AG04449 (cell line): Measurements from ENCODE around the gene SCN1B.
A peak's percentile ranks its signal among the peaks of the same experiment; 100 is the strongest.
"Not testable (repeated sequence)": the region's sequence is repeated elsewhere in the genome, so short reads cannot be mapped to it uniquely, and the experiment has no call there.

ENCODE experiments used
- CTCF ChIA-PET: fragments of 350-600 bp; formaldehyde crosslinking; extraction: SDS; loops from one replicate; lab custom pipeline; 2021; ENCODE audit warnings: antibody characterized with exemption; lab: Yijun Ruan, JAX
- POLR2A ChIA-PET: fragments of 400-600, 350-600 bp; formaldehyde crosslinking; extraction: SDS; loops from one replicate; lab custom pipeline; 2020; ENCODE audit warnings: antibody characterized with exemption, inconsistent platforms; lab: Yijun Ruan, JAX
- DNase-seq: peaks from one replicate; pipeline ENCODE4 v3.0.0-alpha.2; 2010; ENCODE audit warnings: low read depth, low spot score
- H3K4me3 ChIP-seq: 2 replicates; pipeline ENCODE4 v1.5.1; 2011; ENCODE audit warnings: low read depth, mild to moderate bottlenecking, control low read depth, low read length
- TF ChIP-seq, protein P1 (sequence below): IDR thresholded peaks from one replicate; pipeline ENCODE4 v1.5.1; 2011; ENCODE audit warnings: mild to moderate bottlenecking, moderate library complexity, low read length, control low read depth, inconsistent platforms; ENCODE audit not compliant: insufficient read depth; ENCODE audit errors: missing control alignments

SCN1B gene

DNA sequence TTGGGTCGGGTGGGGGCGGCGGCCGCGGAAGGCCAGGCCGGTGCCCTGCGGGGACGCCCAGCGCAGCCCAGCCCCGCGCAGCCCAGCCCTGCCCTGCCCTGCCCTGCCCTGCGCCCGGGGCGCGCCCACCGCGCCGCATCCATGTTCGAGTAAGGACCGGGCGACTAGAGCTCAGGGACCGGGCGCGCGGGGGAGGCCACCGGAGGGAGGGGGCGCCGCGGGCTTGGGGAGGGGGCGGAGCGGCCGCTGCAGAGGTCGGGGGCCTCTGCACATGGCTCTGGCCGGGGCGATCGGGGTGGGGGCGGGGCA lies 30.0 kb upstream of the SCN1B start:
- ChIA-PET CTCF (interaction anchor here (0.5 to 4.0 kb wide), 4 partner anchors 12 to 141 kb away, joined by 3 to 30 read pairs (median 8); no protein-coding TSS in a partner anchor), POLR2A (interaction anchor here (0.7 kb wide), 1 partner anchor 58 kb away, joined by 3 read pairs; no protein-coding TSS in a partner anchor)
- H3K4me3 ChIP-seq = peak overlapping the region; percentile 73
- DNase-seq = no peak
- TF ChIP-seq, protein P1, sequence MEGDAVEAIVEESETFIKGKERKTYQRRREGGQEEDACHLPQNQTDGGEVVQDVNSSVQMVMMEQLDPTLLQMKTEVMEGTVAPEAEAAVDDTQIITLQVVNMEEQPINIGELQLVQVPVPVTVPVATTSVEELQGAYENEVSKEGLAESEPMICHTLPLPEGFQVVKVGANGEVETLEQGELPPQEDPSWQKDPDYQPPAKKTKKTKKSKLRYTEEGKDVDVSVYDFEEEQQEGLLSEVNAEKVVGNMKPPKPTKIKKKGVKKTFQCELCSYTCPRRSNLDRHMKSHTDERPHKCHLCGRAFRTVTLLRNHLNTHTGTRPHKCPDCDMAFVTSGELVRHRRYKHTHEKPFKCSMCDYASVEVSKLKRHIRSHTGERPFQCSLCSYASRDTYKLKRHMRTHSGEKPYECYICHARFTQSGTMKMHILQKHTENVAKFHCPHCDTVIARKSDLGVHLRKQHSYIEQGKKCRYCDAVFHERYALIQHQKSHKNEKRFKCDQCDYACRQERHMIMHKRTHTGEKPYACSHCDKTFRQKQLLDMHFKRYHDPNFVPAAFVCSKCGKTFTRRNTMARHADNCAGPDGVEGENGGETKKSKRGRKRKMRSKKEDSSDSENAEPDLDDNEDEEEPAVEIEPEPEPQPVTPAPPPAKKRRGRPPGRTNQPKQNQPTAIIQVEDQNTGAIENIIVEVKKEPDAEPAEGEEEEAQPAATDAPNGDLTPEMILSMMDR = no peak

DNA sequence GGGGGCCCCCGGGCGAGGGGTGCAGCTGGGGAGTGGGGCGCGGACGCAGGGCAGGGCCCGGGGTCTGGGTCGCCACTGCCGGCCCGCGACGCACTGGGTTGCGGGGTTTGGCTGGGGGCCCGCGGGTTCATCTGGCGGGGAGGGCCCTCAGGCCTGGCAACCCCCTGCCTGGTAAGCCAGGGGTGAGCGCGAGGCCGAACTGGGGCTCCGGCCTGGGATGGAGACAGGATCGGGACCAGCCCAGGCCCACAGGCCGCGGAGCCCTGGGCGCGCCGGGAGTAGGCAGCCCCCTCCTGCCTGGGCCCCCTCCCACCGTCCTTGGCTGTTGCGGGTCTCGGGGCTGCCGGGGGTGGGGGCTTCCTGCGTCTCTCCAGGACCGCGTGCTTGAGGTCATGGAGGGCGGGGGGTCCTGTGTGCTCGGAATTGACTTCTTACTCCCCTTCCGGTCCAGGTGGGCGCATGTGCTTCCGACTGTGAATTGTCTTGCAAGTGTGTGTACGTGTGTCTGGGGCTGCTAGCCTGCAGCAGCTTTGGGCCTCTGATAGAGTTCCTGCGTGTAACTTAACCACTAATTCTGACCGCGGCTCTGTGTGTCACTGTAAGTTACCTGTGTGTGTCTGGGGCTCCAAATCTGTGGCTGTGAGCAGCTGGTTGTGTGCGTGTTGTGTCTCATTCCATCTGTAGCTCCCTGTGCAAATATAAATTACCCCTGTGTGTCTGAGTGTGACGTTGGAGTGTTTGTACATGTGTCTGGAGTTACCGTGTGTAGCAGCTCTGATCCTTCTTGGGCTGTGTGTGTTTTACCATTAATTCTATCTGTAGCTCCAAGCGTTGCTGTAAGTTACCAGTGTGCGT lies 29.4 kb upstream of the SCN1B start:
- H3K4me3 ChIP-seq = peak overlapping the region; percentile 73
- DNase-seq = no peak
- ChIA-PET CTCF (interaction anchor here (0.5 to 4.0 kb wide), 6 partner anchors 11 to 162 kb away, joined by 3 to 30 read pairs (median 7); no protein-coding TSS in a partner anchor), POLR2A (interaction anchor here (0.6 to 0.9 kb wide), 3 partner anchors 12 to 711 kb away, joined by 3 to 5 read pairs (median 3); no protein-coding TSS in a partner anchor)
- TF ChIP-seq, protein P1 = no peak

DNA sequence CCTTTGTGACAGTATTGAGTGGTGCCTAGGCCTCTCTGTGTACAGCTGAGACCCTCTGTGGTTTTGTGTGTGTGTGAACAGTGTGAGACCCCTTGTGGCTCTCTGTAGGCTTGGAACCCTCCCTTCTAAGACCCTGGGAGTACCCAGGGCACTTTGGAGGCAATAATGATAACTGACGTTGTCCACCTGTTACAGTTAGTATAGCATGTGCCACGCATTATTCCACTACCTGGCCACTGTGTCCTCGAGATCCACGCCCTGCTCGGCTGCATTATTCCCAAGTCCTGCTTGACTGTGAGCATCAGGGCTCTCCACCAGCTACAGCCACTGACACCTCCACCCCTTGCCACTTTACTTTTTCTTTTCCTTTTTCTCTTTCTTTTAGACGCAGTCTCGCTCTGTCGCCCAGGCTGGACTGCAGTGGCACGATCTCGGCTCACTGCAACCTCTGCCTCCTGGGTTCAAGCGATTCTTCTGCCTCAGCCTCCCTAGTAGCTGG lies 28.2 kb upstream of the SCN1B start:
- peak overlapping the region; percentile 16 for H3K4me3 ChIP-seq
- no peak for DNase-seq
- POLR2A ChIA-PET = no interaction called here
- TF ChIP-seq, protein P1 = no peak
- CTCF ChIA-PET = interaction anchor here (1.1 to 4.0 kb wide), 5 partner anchors 10 to 42 kb away, joined by 3 to 30 read pairs (median 10); no protein-coding TSS in a partner anchor

DNA sequence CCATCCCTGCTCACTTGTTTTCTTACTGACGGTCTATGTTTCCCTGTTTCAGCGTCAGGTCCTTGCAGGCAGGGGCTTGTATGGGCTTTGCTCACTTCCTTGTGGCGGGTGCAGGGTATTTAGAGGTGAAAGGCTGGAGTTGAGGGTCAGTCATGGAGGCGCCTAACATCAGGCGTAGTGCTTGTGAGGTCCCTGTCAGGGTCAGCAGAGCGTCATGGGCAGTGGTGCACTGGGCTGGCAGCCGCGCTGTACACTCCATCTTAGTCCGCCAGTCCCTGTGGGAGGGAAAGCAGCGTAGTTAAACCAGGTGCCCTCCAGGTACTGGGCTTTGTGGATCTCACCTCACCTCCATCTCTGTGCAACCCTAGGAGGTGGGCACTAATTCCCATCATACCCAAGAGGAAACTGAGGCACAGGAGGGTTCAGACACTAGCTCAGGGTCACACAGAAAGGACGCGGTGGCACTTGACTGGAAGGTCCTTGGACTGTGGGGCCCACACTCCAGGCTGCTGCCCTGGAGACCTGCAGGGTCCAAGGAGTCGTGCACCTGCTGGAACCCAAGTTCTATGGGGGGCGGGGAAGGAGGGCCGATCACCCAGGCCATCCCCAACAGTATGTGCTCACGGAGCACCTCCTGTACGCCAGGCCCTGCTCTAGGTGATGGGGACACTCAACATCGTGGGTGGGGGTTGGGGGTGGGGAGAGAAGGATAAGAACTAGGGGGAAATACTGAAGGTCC lies 25.6 kb upstream of the SCN1B start:
- ChIA-PET CTCF (interaction anchor here (0.6 to 2.6 kb wide), 3 partner anchors 9 to 593 kb away, joined by 3 to 8 read pairs (median 3); no protein-coding TSS in a partner anchor), POLR2A (interaction anchor here (0.6 kb wide), 1 partner anchor 500 kb away, joined by 6 read pairs; no protein-coding TSS in a partner anchor)
- H3K4me3 ChIP-seq = no peak overlapping the region
- no peak for DNase-seq
- TF ChIP-seq, protein P1 = no peak

DNA sequence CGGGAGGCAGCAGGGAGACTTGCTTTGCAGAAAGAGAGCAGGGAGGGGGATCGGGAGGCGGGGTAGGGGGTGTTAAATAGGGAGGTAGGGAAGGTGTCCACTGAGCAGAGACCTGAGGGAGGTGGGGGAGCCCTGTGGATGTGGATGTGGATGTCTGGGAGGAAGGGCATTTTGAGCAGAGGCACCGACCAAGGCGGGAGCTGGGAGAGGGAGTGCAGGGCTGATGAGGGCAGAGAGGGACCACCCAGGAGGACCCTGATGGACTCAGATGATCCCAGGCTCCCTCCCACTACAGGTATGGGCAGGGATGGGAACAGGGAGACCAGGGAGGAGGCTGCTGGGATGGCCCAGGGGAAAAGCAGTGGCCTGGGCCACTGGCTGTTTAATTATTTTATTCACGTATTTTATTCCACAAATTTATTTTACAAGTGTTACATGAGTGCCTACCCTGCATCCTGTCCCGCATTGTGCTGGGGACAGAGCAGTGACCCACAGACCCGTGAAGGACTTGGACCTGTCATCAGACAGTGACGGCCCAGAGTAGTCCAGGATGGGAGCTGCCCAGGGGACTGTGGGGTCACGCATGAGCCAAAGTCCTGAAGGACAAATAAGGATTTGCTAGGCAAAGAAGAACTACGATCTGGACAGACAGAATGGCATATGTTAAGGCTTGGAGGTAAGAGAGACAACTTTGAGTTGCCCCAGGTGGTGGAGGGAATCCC lies 24.9 kb upstream of the SCN1B start:
- H3K4me3 ChIP-seq = no peak overlapping the region
- no peak for DNase-seq
- TF ChIP-seq, protein P1 = no peak
- CTCF ChIA-PET = interaction anchor here (0.6 to 4.3 kb wide), 5 partner anchors 9 to 592 kb away, joined by 3 to 31 read pairs (median 9); no protein-coding TSS in a partner anchor
- POLR2A ChIA-PET = no interaction called here

DNA sequence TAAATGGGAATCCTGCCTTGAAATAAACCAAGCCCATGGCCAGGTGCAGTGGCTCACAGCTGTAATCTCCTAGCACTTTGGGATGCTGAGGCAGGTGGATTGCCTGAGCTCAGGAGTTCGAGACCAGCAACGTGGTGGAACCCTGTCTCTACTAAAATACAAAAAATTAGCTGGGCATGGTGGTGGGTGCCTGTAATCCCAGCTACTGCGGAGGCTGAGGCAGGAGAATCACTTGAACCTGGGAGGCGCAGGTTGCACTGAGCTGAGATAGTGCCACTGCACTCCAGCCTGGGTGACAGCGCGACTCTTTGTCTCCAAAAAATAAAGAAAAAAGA lies 24.3 kb upstream of the SCN1B start:
- CTCF ChIA-PET = interaction anchor here (1.2 to 4.3 kb wide), 5 partner anchors 8 to 38 kb away, joined by 3 to 31 read pairs (median 9); no protein-coding TSS in a partner anchor
- H3K4me3 ChIP-seq, DNase-seq, POLR2A ChIA-PET: not testable (repeated sequence)
